Measurements from ENCODE around the gene SDSL.

SDSL gene

DNA sequence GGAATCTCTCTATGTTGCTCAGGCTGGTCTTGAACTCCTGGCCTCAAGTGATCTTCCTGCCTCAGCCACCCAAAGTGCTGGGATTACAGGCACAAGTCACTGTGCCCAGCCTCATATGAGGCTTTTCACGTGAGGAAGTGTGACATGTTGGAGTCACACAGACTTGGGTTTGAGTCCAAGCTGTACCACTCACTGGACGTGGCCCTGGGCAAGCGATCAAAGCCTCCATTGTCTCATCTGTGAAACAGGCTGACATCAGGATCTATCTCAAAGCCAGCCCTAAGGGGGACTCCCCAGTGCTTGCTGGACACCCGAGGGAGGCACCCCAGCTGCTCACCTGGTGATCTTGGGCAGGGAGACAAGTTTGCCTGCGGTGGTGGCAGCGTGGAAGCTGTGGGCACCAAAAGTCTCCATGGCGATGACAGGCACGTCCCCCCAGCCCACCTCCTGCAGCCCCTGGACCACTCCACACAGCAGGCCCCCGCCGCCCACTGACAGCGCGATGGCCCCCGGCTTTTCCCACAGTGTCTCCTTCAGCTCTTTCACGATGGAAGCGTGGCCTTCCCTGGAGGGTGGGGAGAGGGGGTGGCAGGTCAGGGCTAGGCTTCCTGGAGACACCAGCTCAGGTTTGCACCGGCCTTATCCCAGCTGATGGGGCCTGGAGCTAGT lies 25.2 kb upstream of the SDSL start:
- TF ChIP-seq, protein P1, sequence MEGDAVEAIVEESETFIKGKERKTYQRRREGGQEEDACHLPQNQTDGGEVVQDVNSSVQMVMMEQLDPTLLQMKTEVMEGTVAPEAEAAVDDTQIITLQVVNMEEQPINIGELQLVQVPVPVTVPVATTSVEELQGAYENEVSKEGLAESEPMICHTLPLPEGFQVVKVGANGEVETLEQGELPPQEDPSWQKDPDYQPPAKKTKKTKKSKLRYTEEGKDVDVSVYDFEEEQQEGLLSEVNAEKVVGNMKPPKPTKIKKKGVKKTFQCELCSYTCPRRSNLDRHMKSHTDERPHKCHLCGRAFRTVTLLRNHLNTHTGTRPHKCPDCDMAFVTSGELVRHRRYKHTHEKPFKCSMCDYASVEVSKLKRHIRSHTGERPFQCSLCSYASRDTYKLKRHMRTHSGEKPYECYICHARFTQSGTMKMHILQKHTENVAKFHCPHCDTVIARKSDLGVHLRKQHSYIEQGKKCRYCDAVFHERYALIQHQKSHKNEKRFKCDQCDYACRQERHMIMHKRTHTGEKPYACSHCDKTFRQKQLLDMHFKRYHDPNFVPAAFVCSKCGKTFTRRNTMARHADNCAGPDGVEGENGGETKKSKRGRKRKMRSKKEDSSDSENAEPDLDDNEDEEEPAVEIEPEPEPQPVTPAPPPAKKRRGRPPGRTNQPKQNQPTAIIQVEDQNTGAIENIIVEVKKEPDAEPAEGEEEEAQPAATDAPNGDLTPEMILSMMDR (IDR thresholded peaks at IDR 0.05; ENCODE audit: extremely low read depth, missing control alignments): no peak
- DNase-seq (ENCODE audit: low spot score): no peak

DNA sequence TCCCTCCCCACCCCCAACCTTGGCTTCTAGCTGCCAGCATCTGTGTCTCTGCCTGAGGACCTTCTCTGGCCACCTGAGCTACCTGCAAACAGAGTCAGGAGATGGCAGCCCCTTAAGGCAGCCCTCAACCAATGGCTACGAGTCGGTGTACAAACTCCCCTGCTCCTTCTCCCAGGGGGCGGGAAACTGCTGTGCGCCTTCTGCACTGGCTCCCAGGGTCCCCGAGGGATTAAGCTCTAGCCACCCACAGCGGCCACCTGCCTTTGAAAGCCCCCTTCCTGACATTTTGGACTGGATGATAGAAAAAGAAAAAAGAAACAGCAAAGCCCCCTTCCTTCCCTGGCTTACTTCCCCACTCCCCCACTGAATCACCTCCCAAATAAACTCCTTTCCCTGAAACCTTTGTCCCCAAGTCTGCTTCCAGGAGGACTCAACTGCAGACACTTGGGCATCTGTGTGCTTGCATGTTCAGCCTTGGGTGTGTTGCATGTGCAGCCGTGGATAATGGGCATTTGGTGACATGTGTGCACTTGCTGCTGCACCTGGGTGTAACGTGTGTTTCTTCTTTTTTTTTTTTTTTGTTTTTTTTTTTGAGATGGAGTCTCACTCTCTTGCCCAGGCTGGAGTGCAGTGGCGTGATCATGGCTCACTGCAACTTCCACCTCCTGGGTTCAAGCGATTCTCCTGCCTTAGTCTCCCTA lies 24.5 kb upstream of the SDSL start:
- no peak for DNase-seq (ENCODE audit: low spot score)
- TF ChIP-seq, protein P1 (IDR thresholded peaks at IDR 0.05; ENCODE audit: extremely low read depth, missing control alignments): no peak

DNA sequence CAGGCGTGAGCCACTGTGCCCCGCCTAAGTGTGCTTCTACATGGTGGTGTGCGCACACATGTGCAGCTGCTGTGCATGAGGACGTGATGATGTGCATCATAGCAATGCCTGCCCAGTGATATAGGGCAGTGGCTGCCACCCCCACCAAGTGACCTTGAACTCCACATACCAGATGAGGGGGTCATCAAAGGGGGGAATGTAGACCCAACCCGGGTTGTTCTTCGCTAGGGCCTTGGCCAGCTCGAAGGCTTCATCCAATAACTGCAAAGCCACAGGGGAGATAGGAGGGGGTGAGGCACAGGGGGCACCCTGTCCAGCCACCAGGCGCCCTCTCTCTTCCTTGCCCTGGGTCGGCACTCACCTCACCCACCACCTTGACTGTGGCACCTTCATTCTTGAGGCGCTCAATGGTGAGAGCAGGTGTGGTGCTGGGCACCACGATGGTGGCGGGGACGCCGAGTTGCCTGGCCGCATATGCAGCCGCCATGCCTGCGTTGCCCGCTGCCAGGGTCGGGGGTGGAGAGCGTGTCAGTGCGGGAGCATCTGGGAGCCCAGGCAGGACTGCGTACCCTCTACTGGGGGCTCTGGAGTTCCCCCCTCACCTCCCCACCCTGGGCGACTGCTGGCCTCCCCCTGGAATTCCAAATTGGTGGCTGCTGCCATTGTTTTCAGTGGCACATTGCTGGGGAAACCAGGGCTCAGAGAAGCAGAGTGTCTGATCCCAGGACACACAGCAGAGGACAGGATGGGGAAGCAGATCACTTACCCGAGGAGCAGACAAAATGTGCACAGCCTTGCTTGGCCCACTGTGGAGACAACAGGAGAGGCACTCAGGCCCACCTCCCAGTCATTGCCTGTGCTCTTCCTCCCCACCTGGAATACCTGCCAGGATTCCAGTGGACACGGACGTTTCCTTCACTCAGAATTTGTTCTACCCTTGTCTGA lies 23.6 kb upstream of the SDSL start:
- no peak for DNase-seq (ENCODE audit: low spot score)
- TF ChIP-seq, protein P1 (IDR thresholded peaks at IDR 0.05; ENCODE audit: extremely low read depth, missing control alignments): no peak

DNA sequence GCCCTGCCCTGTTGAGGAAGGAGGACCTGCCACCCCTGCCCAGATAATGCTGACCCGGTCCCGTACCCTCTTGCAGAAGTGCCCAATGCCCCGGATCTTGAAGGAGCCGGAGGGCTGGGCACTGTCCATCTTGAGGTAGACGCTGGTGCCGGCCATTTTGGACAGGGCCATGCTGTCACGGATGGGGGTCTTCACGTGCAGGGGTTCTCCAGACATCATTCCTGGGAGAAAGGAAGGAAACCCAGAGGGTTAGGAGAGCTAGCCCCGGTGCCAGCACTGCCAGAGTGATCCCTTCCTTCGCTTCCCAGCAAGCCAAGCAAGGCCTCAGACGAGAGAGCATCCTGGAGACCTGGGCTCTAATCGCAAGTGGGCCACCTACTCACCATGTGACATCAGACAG lies 22.7 kb upstream of the SDSL start:
- no peak for DNase-seq (ENCODE audit: low spot score)
- TF ChIP-seq, protein P1 (IDR thresholded peaks at IDR 0.05; ENCODE audit: extremely low read depth, missing control alignments): no peak

DNA sequence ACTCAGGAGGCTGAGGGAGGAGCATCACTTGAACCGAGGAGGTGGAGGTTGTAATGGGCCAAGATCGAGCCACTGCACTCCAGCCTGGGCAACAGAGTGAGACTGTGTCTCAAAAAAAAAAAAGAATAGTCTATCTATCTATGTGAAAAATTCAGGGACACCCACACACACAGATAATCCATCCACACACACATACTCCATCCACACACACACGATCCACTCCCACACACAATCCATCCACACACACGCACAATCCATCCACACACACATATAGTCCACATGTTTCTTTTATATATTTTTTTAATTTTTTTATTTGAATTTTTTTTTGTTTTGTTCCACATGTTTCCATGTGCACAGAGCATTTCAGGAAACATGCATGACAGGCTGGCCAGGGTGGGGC lies 21.8 kb upstream of the SDSL start:
- TF ChIP-seq, protein P1 (IDR thresholded peaks at IDR 0.05; ENCODE audit: extremely low read depth, missing control alignments): no peak
- no peak for DNase-seq (ENCODE audit: low spot score)

DNA sequence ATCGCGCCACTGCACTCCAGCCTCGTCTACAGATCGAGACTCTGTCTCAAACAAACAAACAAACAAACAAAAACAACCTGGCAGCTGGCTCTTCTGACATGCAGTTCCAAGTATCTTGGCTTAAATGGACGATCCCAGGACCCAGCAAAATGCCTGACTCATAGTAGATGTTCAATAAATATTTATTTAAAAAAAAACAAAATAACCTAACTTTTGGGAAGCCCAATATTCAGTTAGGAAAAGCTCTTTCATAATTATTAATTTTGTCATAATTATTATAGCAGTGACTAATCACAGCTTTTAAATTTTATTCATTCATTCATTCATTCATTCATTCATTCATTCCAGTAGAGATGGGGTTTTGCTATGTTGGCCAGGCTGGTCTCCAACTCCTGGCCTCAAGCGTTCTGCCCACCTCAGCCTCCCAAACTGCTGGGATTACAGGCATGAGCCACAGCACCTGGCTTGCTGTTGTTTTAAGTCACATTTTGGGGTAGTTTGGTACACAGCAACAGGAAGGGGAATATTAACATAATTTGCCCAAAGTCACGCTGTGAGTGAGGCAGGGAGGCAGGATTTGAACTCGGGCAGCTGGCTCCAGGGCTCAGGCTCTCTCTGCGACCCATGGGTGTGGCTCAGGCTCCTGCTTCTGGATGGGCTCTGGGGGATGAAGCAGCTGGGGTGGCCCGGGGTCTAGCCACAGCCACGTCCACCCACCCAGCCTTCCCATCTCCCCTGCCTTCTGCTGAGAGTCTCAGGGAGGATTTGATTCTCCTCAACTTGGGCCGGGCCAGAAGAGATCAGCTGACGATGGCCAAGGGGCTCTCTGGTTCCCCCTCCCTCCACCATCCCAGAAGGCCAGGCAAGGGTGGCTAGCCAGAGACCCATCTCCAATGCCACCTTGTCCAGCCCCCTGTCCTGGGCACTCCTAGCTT lies 20.8 kb upstream of the SDSL start:
- TF ChIP-seq, protein P1 (IDR thresholded peaks at IDR 0.05; ENCODE audit: extremely low read depth, missing control alignments): no peak
- DNase-seq (ENCODE audit: low spot score): no peak

All from GM20000 (cell line).